RCC 7860 (cell line): ENCODE measurements around the gene TMEM98.
"Not testable (repeated sequence)": the region's sequence is repeated elsewhere in the genome, so short reads cannot be mapped to it uniquely, and the experiment has no call there.

Experiments
- DNase-seq: peaks from one replicate; pipeline ENCODE4 v3.0.0-alpha.2; 2015; ENCODE audit warnings: low spot score
- FAIRE-seq: peaks from 2 replicates; lab custom pipeline; 2012; peaks lifted over from hg19 to GRCh38; lab: Jason Lieb, UNC

Gene TMEM98

DNA sequence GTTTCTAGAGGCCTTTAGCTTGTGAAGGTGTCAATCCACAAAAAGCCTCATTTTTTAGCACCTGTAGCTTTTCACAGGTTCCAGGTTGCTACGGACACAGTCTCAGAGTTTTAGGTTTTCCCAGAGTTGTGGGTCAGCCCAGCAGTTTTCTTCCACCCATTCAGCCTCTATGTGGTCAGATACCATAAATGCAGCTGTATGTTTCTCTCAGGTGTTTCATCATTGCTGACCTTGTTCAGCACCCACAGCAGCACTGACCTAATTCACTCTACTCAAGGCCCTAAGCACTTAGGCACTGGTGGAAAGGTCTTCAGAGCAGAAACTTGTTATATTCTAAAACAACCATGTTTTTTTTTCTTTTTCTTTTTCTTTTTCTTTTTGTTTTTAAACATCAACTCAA, 48.7 kb downstream of the TMEM98 start:
- DNase-seq (no peak), FAIRE-seq (no peak)

DNA sequence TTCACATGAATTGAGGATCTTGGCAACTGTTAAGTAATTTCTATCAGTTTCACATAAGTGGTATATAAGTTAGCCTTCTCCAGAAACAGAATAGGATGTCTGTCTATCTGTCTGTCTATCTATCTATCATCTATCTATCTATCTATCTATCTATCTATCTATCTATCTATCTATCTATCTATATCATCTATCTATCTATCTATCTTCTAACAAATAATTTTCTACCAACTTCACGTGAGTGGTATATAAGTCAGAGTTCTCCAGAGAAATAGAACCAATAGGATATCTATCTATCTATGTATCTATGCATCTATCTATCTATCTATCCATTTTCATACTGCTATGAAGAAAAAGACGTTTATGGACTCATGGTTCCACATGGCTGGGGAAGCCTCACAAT, 52.3 kb downstream of the TMEM98 start:
- DNase-seq (no peak), FAIRE-seq (no peak)

DNA sequence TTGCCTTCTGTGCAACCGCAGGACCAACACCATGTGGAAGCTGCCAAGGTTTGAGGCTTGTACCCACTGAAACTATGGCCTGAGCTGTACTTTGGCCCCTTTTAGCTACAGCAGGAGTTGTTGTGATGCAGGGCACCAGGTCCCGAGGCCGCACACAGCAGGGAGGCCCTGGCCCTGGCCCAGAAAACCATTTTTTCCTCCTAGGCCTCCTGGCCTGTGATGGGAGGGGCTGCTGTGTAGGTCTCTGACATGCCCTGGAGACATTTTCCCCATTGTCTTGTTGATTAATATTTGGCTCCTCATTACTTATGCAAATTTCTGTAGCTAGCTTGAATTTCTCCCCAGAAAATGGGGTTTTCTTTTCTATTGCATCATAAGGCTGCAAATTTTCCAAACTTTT, 53.7 kb downstream of the TMEM98 start:
- not testable (repeated sequence) for DNase-seq, FAIRE-seq

DNA sequence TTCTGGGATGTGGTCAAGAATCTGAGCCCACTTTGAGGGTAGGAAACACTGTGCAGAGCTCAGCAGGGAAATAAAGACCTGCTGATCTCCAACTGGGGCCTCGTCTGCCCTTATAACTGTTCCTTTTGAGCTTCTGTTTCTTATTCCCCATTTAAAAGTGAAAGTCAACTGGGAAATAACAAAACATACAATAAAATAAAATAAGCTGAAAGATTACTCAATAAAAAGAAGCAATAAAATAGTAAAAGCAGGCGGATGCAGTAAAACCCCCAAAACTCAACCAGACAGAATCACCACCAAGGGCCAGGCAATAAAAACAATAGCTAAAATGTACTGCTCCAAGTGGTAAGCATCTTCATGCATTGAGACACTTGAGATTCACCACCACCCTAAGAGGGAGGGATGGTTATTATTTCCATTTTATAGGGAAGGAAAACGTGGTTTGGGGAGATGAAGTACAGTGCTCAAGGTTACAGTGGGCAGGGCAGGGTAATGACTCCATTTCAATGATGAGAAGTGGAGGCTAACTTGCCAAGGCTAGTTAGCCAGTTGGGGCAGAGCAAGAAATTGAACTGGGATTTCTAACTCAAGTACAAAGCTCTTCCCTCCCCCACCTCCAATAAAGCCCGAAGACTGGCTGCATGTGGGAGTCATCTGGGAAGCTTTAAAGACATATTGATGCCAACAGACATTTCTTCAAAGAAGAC, 57.2 kb downstream of the TMEM98 start:
- no peak for FAIRE-seq
- no peak for DNase-seq

DNA sequence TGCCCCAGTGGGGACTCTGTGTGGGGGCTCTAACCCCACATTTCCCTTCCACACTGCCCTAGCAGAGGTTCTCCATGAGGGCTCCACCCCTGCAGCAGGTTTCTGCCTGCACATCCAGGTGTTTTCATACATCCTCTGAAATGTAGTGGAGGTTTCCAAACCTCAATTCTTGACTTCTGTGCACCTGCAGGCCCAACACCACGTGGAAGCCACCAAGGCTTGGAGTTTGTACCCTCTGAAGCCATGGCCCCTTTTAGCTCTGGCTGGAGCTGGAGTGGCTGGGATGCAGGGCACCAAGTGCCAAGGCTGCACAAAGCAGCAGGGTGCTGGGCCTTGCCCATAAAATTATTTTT, 59.5 kb downstream of the TMEM98 start:
- not testable (repeated sequence) for FAIRE-seq, DNase-seq

DNA sequence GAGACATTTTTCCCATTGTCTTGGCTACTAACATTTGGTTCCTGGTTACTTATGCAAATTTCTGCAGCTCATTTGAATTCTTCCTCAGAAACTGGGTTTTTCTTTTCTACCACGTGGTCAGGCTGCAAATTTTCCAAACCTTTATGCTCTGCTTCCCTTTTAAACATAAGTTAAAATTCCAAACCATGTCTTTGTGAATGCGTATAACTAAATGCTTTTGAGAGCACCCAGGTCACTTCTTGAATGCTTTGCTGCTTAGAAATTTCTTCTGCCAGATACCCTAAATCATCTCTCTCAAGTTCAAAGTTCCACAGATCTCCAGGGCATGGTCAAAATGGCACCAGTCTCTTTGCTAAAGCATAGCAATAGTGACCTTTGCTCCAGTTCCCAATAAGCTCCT, 59.9 kb downstream of the TMEM98 start:
- not testable (repeated sequence) for FAIRE-seq, DNase-seq

DNA sequence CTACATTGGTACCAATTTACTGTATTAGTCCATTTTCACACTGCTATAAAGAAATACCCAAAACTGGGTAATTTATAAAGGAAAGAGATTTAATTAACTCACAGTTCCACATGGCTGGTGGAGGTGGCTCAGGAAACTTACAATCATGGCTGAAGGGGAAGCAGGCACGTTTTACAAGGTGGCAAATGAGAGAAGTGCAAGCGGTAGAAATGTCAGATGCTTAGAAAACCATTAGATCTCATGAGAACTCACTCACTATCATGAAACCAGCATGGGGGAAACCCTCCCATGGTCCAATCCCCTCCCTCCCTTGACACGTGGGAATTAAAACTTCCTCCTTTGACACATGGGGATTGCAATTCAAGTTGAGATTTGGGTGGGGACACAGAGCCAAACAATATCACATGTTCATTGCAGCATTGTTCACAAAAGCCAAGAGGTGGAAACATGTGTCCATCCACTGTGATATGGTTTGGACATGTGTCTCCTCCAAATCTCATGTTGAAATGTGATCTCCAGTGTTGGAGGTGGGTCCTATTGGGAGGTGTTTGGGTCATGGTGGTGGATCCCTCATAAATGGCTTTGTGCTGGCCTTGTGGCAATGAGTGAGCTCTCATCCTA, 60.6 kb downstream of the TMEM98 start:
- no peak for FAIRE-seq
- no peak for DNase-seq

DNA sequence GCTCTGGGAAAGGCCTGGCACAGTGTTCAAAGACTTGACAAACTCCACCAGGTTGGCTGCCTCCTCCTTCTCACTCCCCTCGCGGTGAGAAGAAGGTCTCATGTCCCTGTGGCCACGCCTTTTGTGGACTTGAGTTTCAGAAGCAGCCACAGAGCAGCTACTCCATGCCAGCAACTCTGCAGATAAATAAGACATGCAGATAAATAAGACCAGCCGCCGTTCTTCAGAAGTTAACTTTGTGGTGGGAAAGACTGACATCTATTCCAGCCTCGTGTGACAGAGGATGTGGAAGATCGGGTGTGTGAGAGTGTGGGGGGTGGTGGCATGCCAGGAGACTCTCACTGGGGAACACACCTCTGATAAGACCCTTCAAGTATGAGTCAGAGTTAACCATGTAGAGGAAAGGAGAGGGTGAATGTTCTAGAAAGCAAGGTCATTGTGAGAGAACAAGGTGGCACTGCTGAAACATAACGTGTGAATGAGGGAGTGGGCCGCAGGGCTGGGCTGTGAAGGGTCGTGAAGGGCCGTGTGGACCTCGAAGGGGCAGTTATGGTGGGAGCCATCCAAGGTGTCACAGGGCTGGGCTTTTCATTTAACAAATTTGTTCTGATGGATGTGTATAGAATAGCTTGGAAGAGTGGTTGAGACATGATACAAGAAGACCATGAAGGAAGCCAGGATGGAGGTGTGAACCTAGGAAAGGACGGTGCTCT, 64.5 kb downstream of the TMEM98 start:
- DNase-seq: no peak
- FAIRE-seq: no peak

DNA sequence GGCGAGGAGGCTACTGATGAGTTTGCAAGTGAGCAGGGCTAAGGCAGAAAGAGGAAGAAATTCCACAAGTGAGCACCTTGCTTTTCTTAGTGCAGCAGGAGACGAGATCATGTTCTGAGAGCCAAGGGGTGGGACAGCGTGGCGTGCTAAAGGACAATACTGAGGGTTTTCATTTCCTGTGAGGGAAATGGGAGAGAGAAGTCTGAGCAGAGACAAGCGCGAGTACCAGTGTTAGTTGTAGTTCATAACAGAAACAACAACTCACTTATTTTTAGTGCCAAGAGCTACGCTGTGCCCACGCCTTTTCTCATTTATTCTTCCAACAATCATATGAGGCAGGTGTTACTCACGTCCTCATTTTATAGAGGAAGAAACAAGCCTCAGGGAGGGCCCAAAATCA, 66.0 kb downstream of the TMEM98 start:
- no peak for FAIRE-seq
- DNase-seq: no peak
